GM21526 (cell line): Measurements from ENCODE around the gene EMILIN2.
"Not testable (repeated sequence)": the region's sequence is repeated elsewhere in the genome, so short reads cannot be mapped to it uniquely, and the experiment has no call there.

Experiments
- ATAC-seq: cut with Tn5 transposase; IDR thresholded peaks from one replicate; pipeline ENCODE4 v1.9.1; 2021; ENCODE audit warnings: moderate library complexity; ENCODE audit not compliant: unreplicated experiment, low FRiP score

The EMILIN2 gene

DNA sequence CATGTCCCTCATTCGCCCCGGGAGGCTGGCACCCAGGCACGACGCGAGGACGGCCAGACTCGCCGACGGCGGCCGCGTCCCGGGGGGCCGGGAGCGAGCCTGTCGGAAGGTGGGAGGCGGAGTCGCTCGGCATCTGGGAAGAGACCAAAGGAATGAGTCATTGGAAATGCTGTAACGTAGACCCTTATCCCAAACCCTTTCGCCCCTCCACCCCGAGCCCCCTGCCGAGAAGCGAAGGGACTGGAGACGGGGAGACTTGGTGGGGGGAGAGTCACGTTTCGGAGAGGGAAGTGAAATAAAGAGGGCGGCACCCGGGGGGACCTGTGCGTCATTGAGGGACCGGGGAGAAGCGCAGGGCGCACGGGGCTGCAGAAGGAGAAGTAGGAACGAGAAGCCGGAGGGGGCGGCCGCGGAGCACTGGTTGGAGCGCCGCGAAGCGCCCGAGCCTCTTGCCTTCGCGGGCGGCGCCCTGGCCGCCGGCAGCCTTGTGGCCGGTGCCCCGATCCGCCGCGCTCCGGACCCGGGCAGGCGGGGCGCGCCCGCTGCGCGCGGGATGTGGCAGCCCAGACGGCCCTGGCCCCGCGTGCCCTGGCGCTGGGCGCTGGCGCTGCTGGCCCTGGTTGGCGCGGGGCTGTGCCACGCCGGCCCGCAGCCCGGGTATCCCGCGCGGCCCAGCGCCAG is at the start of gene EMILIN2:
Gene EMILIN2, plus strand, starts transcription at position 371 of the 681 bp plus-strand sequence. Its CDS starts 183 bp downstream, at position 554.
- ATAC-seq: peak; percentile 46

DNA sequence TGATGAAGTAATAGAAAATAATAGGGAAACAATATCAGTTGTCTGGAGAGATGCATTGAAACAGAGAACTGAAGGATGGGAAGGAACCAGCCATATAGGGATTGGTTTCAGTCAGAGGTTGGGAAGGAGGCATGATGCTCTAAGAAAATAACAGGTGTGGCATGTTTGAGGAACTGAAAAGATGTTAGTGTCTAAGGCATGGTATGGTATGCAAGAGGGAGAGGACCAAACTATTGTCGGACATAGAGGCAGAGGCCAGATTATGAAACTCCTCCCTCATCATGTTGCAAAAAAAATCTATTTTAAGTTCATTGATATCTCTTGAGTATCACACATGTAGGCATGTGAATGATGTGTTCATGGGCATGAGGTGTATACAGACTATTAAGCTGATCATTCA is 48.9 kb upstream of the EMILIN2 start:
- ATAC-seq: peak; percentile 65

DNA sequence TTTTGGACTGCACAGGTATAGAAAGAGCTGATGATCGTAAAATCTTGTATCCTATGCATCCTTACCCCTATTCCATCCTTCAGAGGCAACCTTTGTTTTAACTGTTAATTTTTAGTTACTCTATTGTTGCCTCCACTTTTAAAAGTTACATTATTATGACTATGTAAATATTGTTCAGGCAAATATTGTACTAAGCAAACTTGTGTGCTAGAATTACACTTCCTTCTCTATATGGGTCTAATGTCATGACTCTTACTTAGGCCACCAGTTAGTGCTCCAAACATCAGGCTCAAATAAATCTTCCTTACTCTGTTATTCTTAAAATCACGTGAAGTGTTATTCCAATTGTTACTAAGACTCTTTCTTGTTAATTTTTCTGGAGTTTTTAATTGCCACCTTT is 47.4 kb upstream of the EMILIN2 start:
- ATAC-seq: no peak

DNA sequence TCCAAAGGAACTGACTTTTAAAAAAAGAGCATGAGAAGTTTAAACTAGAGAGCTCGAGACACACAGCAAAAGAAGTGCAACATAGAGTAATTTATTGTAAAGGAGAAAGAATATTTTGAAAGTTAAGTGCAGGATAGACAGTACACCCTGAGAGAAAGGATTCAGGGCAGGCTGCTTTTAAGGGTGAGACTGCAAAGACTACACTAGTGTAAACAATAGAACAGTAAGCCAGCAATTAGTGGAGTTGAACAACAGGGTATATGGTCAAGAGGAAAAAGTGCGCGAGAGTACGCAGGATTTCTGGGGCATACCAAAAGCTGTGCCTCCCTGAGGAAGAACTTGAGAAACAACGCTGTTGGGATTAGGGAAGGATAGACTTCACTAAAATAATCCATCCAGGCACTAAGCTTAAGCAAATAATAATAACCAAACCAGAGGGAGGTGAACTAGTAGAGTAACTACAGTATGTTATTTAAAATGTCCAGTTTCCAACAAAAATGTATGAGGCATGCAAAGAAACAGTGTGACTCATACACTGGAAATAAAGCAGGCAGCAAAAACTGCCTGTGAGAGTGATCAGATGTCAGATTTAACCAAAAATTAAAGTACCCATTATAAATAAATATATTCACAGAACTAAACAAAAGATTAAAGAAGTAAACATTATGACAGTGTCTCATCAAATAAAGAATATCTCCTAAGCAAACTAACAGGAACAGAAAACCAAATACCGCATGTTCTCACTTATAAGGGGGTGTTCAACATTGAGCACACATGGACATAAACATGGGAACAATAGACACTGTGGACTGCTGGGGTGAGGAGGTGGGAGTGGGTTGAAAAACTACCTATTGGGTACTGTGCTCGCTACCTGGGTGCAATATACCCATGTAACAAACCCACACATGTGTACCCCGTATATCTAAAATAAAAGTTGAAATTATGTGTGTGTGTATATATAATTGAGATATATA is 40.5 kb upstream of the EMILIN2 start:
- no peak for ATAC-seq

DNA sequence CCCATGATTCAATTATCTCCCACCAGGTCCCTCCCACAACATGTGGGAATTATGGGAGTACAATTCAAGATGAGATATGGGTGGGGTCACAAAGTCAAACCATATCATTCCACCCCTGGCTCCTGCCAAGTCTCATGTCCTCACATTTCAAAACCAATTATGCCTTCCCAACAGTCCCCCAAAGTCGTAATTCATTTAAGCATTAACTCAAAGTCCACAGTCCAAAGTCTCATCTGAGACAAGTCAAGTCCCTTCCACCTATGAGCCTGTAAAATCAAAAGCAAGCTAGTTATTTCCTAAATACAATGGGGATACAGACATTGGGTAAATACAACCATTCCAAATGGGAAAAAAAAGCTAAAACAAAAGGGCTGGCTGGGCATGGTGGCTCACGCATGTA is 38.2 kb upstream of the EMILIN2 start:
- not testable (repeated sequence) for ATAC-seq

DNA sequence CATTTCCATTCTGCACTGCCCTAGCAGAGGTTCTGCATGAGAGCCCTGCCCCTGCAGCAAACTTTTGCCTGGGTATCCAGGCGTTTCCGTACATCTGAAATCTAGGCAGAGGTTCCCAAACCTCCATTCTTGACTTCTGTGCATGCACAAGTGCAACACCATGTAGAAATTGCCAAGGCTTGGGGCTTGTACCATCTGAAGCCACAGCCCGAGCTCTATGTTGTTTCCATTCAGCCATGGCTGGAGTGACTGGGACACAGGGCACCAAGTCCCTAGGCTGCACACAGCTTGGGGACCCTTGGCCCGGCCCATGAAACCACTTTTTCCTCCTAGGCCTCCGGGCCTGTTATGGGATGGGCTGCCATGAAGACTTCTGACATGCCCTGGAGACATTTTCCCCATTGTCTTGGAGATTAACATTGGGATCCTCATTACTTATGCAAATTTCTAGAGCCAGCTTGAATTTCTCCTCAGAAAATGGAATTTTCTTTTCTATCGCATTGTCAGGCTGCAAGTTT is 37.1 kb upstream of the EMILIN2 start:
- not testable (repeated sequence) for ATAC-seq

DNA sequence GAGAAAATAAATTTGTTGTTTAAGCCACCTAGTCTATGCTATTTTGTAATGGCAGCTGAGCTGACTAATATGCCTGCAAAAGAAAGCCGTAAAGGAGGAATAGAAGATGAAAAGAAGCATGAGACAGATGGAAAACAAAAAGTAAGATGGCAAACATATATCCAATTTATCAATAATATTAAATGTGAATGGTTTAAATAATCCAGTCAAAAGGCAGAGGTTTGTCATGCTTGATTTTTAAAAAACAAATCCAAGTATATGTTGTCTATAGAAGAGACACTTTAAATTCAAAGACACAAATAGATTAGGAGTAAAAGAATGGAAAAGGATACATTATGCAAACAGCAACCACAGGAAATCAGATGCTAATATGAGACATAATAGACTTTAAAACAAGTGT is 35.4 kb upstream of the EMILIN2 start:
- no peak for ATAC-seq

DNA sequence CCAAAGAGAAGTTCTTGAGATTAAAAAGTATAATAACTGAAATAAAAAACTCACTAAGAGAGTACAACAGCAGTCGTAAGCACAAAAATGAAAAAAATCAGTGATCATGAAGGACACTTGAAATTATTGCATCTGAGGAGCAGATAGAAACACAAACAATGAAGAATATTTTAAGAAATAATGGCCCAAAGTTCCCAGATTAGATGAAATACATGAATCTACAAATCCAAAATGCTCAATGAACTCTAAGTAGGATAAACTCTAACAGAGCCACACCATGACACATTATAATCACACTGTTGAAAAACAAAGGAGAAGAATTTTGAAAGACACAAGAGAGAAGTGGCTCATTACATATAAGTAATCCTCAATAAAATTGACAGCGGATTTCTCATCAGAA is 31.9 kb upstream of the EMILIN2 start:
- no peak for ATAC-seq

DNA sequence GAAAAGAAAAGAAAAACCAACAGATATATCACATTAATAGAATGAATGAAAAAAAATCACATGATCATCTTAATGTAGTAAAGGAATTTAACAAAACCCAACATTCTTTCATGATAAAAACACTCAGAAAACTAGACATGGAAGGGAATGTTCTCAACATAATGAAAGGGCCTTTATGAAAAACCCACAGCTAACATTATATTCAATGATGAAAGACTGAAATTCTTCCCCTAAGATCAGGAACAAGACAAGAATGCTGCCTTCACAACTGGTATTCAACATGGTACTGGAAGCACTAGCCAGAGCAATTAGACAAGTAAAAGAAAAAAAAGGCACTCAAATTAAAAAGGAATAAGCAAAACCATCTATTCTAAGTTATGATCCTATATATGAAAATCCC is 28.5 kb upstream of the EMILIN2 start:
- no peak for ATAC-seq

DNA sequence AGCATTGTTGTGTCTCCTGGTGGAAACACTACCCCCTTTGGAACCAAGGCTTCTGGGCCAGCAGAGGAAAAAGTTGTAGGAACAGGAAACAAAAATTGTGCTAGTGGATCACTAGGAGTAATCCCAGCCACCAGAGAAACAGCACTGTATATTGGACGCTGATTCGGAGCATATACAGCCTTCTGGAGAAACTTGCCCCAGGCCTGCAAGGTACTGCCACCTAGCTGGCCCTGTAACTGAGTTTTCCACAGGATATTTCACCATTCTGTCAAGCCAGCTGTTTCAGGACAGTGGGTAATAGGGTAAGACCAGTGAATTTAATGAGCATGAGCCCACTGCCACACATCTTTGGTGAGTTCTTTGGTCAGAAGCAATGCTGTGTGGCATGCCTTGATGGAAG is 25.1 kb upstream of the EMILIN2 start:
- ATAC-seq: no peak

DNA sequence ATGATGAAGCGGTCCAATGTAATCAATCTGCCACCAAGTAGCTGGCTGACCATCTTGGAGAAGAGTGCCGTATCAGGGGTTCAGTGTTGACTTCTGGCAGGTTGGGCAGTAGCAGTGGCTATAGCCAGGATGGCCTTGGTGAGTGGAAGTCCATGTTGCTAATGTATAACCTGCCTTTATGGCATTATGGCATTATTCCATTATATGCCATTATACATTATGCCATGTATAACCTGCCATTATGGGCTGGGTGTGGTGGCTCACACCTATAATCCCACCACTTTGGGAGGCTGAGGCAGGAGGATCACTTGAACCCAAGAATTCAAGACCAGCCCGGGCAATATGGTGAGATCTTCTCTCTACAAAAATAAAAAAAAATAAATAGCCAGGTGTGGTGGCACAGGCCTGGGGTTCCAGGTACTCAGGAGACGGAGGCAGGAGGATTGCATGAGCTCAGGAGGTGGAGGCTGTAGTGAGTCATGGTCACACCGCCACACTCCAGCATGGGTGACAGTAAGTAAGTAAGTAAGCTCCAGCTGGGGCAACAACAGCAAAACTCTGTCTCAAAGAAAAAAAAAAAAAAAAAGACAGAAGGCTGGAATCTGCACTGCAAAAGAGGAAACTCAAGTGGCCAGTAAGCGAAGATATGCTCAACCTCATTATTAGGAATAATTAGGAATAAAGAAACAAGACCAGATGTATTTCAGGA is 24.4 kb upstream of the EMILIN2 start:
- no peak for ATAC-seq

DNA sequence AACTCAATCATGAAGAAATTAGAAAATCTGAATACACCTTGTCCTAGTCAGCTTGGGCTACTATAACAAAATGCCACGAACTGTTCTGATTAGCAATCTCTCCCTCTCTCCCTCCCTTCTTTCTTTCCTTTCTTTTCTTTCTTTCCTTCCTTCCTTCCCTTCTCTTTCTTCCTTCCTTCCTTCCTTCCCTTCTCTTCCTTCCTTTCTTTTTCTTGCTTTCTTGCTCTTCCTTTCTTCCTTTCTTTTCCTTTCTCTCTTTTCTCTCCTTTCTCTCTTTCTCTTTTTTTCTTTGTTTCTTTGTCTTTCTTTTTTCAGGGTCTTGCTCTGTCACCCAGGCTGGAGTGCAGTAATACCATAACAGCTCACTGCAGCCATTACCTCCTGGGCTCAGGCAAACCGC is 23.6 kb upstream of the EMILIN2 start:
- no peak for ATAC-seq

DNA sequence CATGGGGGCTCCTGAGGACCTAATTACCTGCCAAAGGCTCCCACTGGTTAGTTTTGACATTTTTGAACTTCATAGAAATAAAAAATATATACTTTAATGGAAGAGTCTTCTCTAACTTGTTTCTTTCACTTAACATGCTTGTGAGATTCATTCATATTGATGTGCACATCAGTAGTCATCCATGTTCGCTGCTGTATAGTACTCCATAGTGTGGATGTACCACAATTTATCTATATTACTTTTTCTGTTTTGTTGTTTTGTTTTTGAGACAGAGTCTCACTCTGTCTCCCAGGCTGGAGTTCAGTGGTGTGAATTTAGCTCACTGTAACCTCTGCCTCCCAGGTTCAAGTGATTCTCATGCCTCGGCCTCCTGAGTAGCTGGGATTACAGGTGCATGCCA is 22.8 kb upstream of the EMILIN2 start:
- no peak for ATAC-seq

DNA sequence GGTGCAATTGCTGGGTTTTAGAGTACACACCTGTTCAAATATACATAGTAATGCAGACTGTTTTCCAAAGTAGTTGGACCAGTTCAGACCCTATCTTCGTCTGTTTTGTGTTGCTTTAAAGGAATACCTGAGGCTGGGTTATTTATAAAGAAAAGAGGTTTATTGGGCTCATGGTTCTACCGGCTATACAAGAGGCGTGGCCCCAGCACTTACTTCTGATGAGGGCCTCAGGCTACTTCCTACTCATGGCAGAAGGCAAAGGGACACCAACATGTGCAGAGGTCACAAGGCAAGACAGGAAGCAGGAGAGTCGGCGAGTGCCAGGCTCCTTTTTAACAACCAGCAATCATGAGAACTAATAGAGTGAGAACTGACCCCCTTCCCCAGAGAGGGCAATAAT is 21.9 kb upstream of the EMILIN2 start:
- no peak for ATAC-seq

DNA sequence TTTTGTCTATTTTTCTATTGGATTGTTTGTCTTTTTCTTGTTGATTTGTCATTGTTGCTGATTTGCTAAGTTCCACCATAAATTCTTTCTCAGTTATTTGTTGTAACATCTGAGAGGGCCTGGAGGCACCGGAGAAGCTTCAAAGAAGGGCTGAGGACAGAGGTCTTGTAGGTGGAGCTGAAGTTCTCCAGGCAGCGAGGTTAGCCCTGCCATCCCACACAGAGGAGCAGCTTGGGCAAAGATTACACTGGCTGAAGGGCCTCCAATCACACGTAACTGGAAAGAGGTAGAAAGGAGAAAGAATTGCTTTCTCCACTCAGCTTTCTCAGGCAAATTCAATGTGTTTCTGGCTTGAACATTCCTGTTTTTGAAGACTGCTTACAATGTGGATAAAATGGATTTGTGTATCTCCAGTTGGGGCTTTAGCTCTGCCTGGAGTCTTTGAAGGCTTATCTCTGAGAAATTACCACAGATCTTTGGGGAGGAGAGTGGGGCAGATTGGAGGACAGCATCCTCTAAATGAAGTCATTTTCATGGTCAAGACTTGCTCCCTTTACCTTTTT is 21.1 kb upstream of the EMILIN2 start:
- ATAC-seq: no peak

DNA sequence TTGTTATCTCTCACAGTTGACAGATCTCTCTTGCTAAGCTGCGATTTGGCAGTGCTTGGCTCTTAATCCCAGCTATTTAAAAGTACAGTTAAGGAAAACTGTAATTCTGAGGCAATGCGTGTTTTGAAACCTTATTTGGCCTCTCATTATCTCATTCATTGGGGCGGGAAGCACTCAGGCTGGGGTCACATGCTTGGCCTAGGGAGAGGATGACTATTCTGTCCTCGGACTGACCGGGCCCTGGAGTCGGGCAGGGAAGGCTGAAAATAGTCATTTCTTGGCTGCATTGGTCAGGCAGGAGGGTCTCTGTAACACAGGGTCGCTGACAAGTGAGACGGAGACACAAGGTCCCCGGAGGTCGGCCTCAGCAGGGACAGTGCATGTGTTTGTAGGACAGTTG is 20.2 kb upstream of the EMILIN2 start:
- no peak for ATAC-seq

DNA sequence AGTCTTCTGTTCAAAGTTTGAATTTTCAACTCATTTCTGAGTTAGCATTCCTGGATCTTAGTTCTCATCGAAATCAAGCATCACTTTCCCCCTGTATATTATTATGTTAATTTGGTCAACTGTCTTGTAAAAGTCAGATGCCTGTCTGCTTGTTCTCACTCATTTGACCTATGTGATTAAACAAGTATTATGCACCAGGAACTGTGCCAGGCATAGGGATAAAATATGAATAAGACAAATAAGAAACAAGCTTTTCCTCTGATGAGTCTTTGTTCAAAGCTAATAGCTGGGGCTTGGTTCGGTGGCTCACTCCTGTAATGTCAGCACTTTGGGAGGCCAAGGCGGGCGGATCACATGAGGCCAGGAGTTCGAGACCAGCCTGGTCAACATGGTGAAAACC is 19.7 kb upstream of the EMILIN2 start:
- no peak for ATAC-seq

DNA sequence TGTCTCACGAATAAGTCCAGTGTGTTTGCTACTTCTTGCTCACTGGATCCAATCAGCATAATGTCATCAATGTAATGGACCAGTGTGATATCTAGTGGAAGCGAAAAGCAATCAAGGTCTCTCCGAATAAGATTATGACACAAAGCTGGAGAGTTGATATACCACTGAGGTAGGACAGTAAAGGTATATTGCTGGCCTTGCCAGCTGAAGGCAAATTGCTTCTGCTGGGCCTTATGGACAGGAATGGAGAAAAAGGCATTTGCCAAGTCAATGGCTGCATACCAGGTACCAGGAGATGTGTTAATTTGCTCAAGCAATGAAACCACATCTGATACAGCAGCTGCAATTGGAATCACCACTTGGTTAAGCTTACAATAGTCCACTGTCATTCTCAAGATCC is 10.7 kb upstream of the EMILIN2 start:
- not testable (repeated sequence) for ATAC-seq

DNA sequence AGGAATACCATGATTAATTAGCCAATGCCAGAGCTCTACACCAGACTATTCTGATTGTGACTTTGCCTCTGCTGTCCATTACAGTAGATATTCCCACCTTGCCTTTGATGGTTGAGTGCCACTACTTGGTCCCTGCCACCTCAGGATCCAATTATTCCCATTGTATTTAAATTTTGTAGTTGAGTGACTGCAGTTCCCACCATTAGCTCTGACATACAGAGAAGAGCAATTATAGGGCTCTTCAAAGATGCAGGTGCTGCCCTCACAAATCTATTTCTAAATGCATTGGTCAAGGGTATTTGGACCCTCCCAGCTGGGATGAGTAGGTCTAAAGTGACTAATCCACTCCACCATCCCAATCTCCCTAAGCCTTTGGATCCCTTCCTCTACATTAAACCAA is 9.5 kb upstream of the EMILIN2 start:
- not testable (repeated sequence) for ATAC-seq

DNA sequence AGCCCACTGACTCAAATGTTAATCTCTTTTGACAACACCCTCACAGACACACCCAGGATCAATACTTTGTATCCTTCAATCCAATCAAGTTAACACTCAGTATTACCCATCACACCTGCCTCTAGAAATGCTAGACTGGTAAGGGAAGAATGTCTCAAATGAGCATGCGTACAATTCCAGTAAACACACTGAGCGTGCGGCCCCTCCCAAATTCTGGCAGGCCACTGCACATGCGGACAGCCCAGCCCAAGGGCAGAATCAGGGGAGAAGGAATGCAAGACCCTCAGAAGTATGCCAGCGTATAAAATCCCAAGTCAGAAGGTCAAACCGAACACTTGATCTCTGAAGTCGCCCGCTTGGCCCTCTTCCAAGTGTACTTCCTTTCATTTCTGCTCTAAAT is 7.6 kb upstream of the EMILIN2 start:
- ATAC-seq: no peak

DNA sequence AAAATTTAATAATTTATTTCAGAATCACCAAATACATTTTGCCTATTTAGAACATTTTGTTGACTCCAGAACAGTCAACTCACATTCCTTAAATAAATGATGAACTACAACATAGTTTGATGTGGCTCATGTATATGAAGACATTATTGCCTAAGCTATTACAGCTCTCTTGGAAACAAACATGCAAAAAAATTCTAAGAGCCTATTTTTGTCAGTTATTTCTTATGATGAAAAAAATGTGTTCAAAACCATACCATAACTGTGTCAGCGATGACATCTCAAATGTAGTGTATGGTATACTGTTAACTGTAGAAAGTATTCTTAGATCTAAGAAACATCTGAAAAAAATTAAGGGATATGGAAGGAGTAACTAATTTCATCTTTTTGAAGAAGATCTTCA is 6.3 kb upstream of the EMILIN2 start:
- ATAC-seq: no peak
